ENCODE results near the gene UCKL1.

Gene UCKL1

DNA sequence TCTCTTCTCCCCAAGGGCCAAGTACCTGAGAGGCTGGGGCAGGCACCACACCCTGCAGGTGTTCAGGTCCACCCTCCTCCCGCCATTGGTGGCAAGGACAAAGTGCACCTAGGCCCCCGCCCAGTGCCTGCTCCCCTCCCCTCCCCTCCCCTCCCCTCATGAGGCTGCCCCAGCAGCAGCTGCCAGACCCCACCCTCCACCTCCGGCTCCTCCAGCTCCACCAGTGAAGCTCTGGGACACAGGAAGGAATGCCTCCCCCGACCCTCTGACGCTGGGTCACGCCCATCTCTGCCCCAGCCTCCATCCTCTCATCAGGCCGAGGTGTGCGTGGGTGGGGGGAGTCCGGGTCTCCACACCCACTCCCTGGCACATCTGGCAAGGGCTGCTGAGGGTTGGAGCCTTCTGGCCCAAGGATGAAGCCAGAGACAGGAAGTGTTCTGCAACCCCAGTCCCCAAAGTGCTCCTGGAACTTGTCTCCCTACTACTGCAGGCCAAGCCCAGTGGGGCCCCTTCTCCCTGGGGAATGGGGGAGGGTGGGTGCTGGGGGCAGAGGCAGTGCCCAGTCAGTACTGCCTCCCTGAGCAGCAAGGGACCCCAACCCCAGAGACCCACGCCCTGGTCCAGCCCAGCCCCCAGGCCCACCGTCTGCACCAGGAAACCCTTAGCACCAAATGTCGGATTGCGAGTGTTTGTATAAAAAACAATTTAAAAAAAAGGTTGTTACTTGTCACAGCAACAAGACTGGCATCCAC lies 1.6 kb upstream of the UCKL1 start:
- peak overlapping the region; percentile 95 for H3K4me2 ChIP-seq (ENCODE audit: low read depth, low read length, poor library complexity, severe bottlenecking)
- TF ChIP-seq, protein P1, sequence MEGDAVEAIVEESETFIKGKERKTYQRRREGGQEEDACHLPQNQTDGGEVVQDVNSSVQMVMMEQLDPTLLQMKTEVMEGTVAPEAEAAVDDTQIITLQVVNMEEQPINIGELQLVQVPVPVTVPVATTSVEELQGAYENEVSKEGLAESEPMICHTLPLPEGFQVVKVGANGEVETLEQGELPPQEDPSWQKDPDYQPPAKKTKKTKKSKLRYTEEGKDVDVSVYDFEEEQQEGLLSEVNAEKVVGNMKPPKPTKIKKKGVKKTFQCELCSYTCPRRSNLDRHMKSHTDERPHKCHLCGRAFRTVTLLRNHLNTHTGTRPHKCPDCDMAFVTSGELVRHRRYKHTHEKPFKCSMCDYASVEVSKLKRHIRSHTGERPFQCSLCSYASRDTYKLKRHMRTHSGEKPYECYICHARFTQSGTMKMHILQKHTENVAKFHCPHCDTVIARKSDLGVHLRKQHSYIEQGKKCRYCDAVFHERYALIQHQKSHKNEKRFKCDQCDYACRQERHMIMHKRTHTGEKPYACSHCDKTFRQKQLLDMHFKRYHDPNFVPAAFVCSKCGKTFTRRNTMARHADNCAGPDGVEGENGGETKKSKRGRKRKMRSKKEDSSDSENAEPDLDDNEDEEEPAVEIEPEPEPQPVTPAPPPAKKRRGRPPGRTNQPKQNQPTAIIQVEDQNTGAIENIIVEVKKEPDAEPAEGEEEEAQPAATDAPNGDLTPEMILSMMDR (IDR thresholded peaks at IDR 0.05; ENCODE audit: insufficient read depth, low read length, poor library complexity, severe bottlenecking) = no peak
- no peak for TF ChIP-seq EZH2phosphoT487 (conservative IDR thresholded peaks at IDR 0.05; ENCODE audit: low read length)
- H3K9me2 ChIP-seq (replicated peaks; ENCODE audit: insufficient read depth, low read length) = no peaks in the 10 kb centered on the region
- H3F3A ChIP-seq (ENCODE audit: insufficient read depth) = peaks cover 6% of the 10 kb centered on the region; the same call in 1 of the 2 replicates
- H3K27me3 ChIP-seq (ENCODE audit: low read length) = no peaks in the 10 kb centered on the region
- H4K20me1 ChIP-seq (ENCODE audit: low read depth, low read length) = no peaks in the 10 kb centered on the region
- peaks cover 25% of the 10 kb centered on the region for H3K79me2 ChIP-seq (ENCODE audit: insufficient read depth, low read length)
- no peaks in the 10 kb centered on the region for H3K9me3 ChIP-seq (ENCODE audit: insufficient read depth, low read length)
- peak overlapping the region; percentile 57 for H3K4me3 ChIP-seq (ENCODE audit: insufficient read depth, low read length, poor library complexity, severe bottlenecking)
- peak overlapping the region; percentile 58; the same call in 1 of the 2 replicates for H3K9ac ChIP-seq (ENCODE audit: low read length)
- H3K27ac ChIP-seq (ENCODE audit: low read depth, low read length) = 0 out of 2 replicates have a peak overlapping the region, but pooled peaks have one; percentile 70
- peak overlapping the region; percentile 91 for H2AFZ ChIP-seq (ENCODE audit: low read depth, low read length, severe bottlenecking)
- no peaks in the 10 kb centered on the region for H3K36me3 ChIP-seq (ENCODE audit: low read length)

DNA sequence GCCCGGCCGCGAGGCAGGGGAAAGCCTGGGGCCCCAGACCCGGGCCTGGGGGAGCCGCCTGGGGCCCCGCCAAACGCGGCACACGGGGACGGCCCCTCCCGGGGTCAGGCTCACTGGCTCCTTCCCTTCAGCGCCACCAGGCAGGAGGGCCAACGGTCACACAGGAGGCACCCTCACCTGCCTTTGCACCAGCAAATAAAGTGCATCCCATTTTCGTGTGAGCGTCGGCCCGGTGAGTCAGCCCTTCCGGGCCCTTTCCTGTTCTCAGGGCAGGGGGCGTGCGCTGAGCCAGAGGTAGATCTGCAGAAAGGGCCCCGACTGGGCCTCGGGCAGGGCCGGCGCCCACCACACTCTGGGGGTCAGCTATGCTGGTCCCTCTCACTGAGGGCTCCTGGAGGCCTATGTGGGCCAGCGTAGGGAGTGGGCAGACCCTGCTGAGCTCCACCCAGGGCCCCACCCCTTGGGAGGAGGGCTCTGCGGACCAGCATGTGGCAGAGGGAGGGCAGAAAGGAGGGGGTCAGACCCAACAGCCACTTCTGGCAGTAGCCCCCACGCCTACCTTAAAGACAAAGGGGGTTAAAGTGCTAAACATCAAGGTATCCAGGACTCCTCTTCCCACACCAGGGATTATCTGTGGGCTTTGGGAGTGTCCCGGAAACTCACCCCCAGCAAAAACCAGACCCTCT lies 931 bp upstream of the UCKL1 start:
- H3K79me2 ChIP-seq (ENCODE audit: insufficient read depth, low read length) = peaks cover 31% of the 10 kb centered on the region
- no peaks in the 10 kb centered on the region for H4K20me1 ChIP-seq (ENCODE audit: low read depth, low read length)
- peak overlapping the region; percentile 91 for H2AFZ ChIP-seq (ENCODE audit: low read depth, low read length, severe bottlenecking)
- H3K27me3 ChIP-seq (ENCODE audit: low read length) = no peaks in the 10 kb centered on the region
- TF ChIP-seq, protein P1 (IDR thresholded peaks at IDR 0.05; ENCODE audit: insufficient read depth, low read length, poor library complexity, severe bottlenecking) = no peak
- H3K9me3 ChIP-seq (ENCODE audit: insufficient read depth, low read length) = no peaks in the 10 kb centered on the region
- H3K27ac ChIP-seq (ENCODE audit: low read depth, low read length) = peak overlapping the region; percentile 70
- H3K9ac ChIP-seq (ENCODE audit: low read length) = peak overlapping the region; percentile 58
- H3K36me3 ChIP-seq (ENCODE audit: low read length) = no peaks in the 10 kb centered on the region
- H3K4me3 ChIP-seq (ENCODE audit: insufficient read depth, low read length, poor library complexity, severe bottlenecking) = peak overlapping the region; percentile 57
- H3K9me2 ChIP-seq (replicated peaks; ENCODE audit: insufficient read depth, low read length) = no peaks in the 10 kb centered on the region
- peak overlapping the region; percentile 95 for H3K4me2 ChIP-seq (ENCODE audit: low read depth, low read length, poor library complexity, severe bottlenecking)
- peaks cover 6% of the 10 kb centered on the region; the same call in 1 of the 2 replicates for H3F3A ChIP-seq (ENCODE audit: insufficient read depth)

DNA sequence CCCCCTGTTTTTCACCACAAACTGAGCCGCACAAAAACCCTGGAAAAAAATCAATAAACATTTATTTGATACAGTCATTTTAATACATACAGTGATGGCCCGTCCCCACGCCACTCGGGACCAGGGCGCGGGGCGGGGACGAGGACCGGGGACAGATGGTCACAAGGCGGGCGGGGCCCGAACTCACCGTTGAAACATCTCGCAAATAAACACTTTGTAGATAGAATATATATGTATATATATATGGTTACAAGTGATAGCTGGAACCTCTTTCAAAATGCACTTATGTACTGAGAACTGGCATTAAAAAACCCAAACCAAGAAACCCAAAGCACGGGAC lies 418 bp upstream of the UCKL1 start:
- Histone ChIP-seq H3K9me3 (ENCODE audit: insufficient read depth, low read length) (no peaks in the 10 kb centered on the region), H3K27me3 (ENCODE audit: low read length) (no peaks in the 10 kb centered on the region), H3K4me2 (ENCODE audit: low read depth, low read length, poor library complexity, severe bottlenecking) (peak overlapping the region; percentile 95), H3K36me3 (ENCODE audit: low read length) (no peaks in the 10 kb centered on the region), H3K27ac (ENCODE audit: low read depth, low read length) (peak overlapping the region; percentile 70), H2AFZ (ENCODE audit: low read depth, low read length, severe bottlenecking) (peak overlapping the region; percentile 91), H3K9me2 (replicated peaks; ENCODE audit: insufficient read depth, low read length) (no peaks in the 10 kb centered on the region), H4K20me1 (ENCODE audit: low read depth, low read length) (no peaks in the 10 kb centered on the region), H3K4me3 (ENCODE audit: insufficient read depth, low read length, poor library complexity, severe bottlenecking) (peak overlapping the region; percentile 57), H3F3A (ENCODE audit: insufficient read depth) (peaks cover 6% of the 10 kb centered on the region; the same call in 1 of the 2 replicates), H3K79me2 (ENCODE audit: insufficient read depth, low read length) (peaks cover 34% of the 10 kb centered on the region), H3K9ac (ENCODE audit: low read length) (peak overlapping the region; percentile 58)
- TF ChIP-seq, protein P1 (IDR thresholded peaks at IDR 0.05; ENCODE audit: insufficient read depth, low read length, poor library complexity, severe bottlenecking) = no peak
- no peak for TF ChIP-seq EZH2phosphoT487 (conservative IDR thresholded peaks at IDR 0.05; ENCODE audit: low read length)
